Panc1 (cell line): ENCODE results near the gene IPO13. TPM values are rescaled to one million over a fixed set of nuclear protein-coding genes. Genes with fewer than 3 reads are reported as not detected.

Experiments used
- ATAC-seq: fragments of 200-7000 bp; cut with Tn5 transposase; 2 replicates; pipeline ENCODE4 v1.9.1; 2020; ENCODE audit warnings: mild to moderate bottlenecking, moderate library complexity
- BruUV-seq: library from RNA; stranded (reverse); fragments of 400-500 nt; replicated peaks from 2 replicates; lab custom pipeline; 2021; lab: Mats Ljungman, UMichigan
- CTCF ChIA-PET: fragments of 300-600 bp; sonication (Branson Sonifier 250); formaldehyde crosslinking; loops from one replicate; lab custom pipeline; 2022; ENCODE audit warnings: antibody characterized with exemption; lab: Charles Lee
- POLR2A ChIA-PET: fragments of 300-600 bp; sonication (Branson Sonifier 250); formaldehyde crosslinking; loops from one replicate; lab custom pipeline; 2022; ENCODE audit warnings: antibody characterized with exemption; lab: Charles Lee
- DNase-seq: peaks from one replicate; pipeline ENCODE4 v3.0.0-alpha.2; 2010; ENCODE audit warnings: low read depth, low spot score
- H3K27ac ChIP-seq: 2 replicates; pipeline ENCODE4 v1.5.1; 2011; ENCODE audit warnings: mild to moderate bottlenecking, low read length, inconsistent platforms
- H3K27me3 ChIP-seq: fragments of 200-500 bp; sonication (Bioruptor generic); 2 replicates; pipeline ENCODE4 v1.6.0; 2014; ENCODE audit warnings: low read length, inconsistent platforms; ENCODE audit not compliant: control insufficient read depth, insufficient read depth
- H3K36me3 ChIP-seq: fragments of 200-500 bp; sonication (Bioruptor generic); 2 replicates; pipeline ENCODE4 v1.5.1; 2014; ENCODE audit warnings: inconsistent platforms, mild to moderate bottlenecking, low read length, moderate library complexity; ENCODE audit not compliant: control insufficient read depth, insufficient read depth
- H3K4me1 ChIP-seq: 2 replicates; pipeline ENCODE4 v1.5.1; 2011; ENCODE audit warnings: inconsistent platforms, mild to moderate bottlenecking, low read length, moderate library complexity; ENCODE audit not compliant: control insufficient read depth, insufficient read depth
- H3K4me3 ChIP-seq, 2 experiments: 2 replicates each; pipeline ENCODE4 v1.5.1; 2011 to 2012; ENCODE audit warnings: low read depth in 2 of 2, low read length in 2 of 2, mild to moderate bottlenecking in 2 of 2, inconsistent platforms in 1 of 2, moderate library complexity in 1 of 2
- H3K9me3 ChIP-seq: fragments of 200-500 bp; sonication (Bioruptor generic); 2 replicates; pipeline ENCODE4 v1.5.1; 2014; ENCODE audit warnings: low read depth, mild to moderate bottlenecking, inconsistent platforms, low read length, moderate library complexity; ENCODE audit not compliant: control insufficient read depth, insufficient read depth
- POLR2AphosphoS5 ChIP-seq: IDR thresholded peaks from 2 replicates; pipeline ENCODE4 v1.6.1; 2012; ENCODE audit warnings: mild to moderate bottlenecking, low read depth, low read length, moderate library complexity
- SIN3A ChIP-seq: IDR thresholded peaks from 2 replicates; pipeline ENCODE4 v1.6.1; 2012; ENCODE audit warnings: low read depth, mild to moderate bottlenecking, low read length, moderate library complexity, borderline replicate concordance; ENCODE audit not compliant: insufficient read depth
- TCF7L2 ChIP-seq: IDR thresholded peaks from 2 replicates; pipeline ENCODE4 v1.6.1; 2011; ENCODE audit warnings: mild to moderate bottlenecking, low read depth, low read length, inconsistent platforms
- in situ Hi-C: cut with HindIII; loops from 2 replicates; pipeline ENCODE4 v1.10.0; 2016; ENCODE audit warnings: low sequenced_read_pairs, low pct_unique_long_range_greater_than_20kb
- intact Hi-C: fragments of 100-400 bp; cut with micrococcal nuclease; formaldehyde crosslinking; loops from one replicate; pipeline ENCODE4 v1.10.0; 2022; ENCODE audit not compliant: unreplicated experiment
- total RNA-seq: library from RNA; stranded (reverse); gene quantifications from one replicate; pipeline ENCODE4 v1.2.1, GENCODE V29; 2021; ENCODE audit not compliant: unreplicated experiment
- TF ChIP-seq, protein P1 (sequence below), 2 experiments: IDR thresholded peaks; 2 replicates each; pipeline ENCODE4 v1.6.1; 2011 to 2012; ENCODE audit warnings: low read depth in 2 of 2, control low read depth in 1 of 2, low read length in 1 of 2, mild to moderate bottlenecking in 1 of 2, moderate library complexity in 1 of 2; ENCODE audit not compliant: insufficient read depth in 1 of 2
- TF ChIP-seq, protein P2 (sequence below): fragments of 450-650 bp; IDR thresholded peaks from 2 replicates; pipeline ENCODE4 v1.5.1; 2017; ENCODE audit warnings: mild to moderate bottlenecking

IPO13 gene
- total RNA-seq, 1 experiment from 2014 or later: 40.0 TPM

DNA sequence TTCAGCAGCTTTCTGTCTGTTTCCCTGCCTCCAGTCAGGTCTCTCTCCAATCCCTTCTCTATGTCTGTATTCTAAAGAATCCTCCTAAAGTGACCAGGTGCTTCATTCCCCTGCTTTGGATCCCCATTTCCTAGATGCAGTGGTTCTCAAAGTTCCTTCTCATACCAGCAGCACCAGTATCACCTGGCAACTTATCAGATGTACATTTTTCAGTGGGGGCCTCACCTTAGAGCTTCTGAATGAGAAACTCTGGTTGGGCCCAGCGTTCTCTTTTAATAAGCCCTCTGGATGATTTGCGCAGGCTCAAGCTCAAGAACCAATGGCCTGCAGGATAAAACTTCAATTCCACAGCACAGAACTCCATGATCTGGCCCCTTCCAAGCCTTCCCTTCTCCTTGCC lies 38.5 kb upstream of the IPO13 start:
- DNase-seq (no peak), ATAC-seq (no peak)
- Histone ChIP-seq H3K9me3 (no peaks in the 10 kb centered on the region), H3K4me3 (no peak overlapping the region), H3K27ac (no peak overlapping the region), H3K4me1 (no peaks in the 10 kb centered on the region), H3K36me3 (no peaks in the 10 kb centered on the region), H3K27me3 (no peaks in the 10 kb centered on the region)
- in situ Hi-C loops (no loop called here), intact Hi-C loops (no loop called here)
- no TSS peak for BruUV-seq
- TF ChIP-seq POLR2AphosphoS5 (no peak), TCF7L2 (no peak), SIN3A (no peak)
- TF ChIP-seq, protein P1, sequence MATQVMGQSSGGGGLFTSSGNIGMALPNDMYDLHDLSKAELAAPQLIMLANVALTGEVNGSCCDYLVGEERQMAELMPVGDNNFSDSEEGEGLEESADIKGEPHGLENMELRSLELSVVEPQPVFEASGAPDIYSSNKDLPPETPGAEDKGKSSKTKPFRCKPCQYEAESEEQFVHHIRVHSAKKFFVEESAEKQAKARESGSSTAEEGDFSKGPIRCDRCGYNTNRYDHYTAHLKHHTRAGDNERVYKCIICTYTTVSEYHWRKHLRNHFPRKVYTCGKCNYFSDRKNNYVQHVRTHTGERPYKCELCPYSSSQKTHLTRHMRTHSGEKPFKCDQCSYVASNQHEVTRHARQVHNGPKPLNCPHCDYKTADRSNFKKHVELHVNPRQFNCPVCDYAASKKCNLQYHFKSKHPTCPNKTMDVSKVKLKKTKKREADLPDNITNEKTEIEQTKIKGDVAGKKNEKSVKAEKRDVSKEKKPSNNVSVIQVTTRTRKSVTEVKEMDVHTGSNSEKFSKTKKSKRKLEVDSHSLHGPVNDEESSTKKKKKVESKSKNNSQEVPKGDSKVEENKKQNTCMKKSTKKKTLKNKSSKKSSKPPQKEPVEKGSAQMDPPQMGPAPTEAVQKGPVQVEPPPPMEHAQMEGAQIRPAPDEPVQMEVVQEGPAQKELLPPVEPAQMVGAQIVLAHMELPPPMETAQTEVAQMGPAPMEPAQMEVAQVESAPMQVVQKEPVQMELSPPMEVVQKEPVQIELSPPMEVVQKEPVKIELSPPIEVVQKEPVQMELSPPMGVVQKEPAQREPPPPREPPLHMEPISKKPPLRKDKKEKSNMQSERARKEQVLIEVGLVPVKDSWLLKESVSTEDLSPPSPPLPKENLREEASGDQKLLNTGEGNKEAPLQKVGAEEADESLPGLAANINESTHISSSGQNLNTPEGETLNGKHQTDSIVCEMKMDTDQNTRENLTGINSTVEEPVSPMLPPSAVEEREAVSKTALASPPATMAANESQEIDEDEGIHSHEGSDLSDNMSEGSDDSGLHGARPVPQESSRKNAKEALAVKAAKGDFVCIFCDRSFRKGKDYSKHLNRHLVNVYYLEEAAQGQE (IDR thresholded peaks at IDR 0.05; ENCODE audit: insufficient read depth in 1 of 2, low read depth in 2 of 2, low read length in 1 of 2): no peak
- TF ChIP-seq, protein P2, sequence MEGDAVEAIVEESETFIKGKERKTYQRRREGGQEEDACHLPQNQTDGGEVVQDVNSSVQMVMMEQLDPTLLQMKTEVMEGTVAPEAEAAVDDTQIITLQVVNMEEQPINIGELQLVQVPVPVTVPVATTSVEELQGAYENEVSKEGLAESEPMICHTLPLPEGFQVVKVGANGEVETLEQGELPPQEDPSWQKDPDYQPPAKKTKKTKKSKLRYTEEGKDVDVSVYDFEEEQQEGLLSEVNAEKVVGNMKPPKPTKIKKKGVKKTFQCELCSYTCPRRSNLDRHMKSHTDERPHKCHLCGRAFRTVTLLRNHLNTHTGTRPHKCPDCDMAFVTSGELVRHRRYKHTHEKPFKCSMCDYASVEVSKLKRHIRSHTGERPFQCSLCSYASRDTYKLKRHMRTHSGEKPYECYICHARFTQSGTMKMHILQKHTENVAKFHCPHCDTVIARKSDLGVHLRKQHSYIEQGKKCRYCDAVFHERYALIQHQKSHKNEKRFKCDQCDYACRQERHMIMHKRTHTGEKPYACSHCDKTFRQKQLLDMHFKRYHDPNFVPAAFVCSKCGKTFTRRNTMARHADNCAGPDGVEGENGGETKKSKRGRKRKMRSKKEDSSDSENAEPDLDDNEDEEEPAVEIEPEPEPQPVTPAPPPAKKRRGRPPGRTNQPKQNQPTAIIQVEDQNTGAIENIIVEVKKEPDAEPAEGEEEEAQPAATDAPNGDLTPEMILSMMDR: no peak
- ChIA-PET POLR2A (no interaction called here), CTCF (interaction anchor here (0.7 to 1.0 kb wide), 2 partner anchors 145 to 378 kb away, joined by 3 to 10 read pairs; no protein-coding TSS in a partner anchor)

DNA sequence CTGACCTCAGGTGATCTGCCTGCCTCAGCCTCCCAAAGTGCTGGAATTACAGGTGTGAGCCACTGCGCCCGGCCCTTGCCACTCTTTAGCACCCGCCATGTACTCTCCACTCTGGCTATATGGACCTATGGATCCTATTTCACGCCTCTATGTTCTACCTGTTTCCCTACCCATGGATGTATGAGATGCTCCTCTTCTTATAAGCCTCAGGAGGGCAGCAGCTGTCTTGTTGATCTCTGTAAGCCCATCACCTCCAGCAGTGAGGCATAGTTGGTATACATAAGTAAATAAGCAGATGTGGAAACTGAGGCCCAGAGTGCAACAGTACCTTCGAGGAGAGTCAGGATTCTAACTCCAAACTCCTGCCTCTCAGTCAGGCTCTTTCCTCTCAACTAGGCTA lies 37.9 kb upstream of the IPO13 start:
- in situ Hi-C loops (no loop called here), intact Hi-C loops (no loop called here)
- no peak for DNase-seq
- Histone ChIP-seq H3K4me3 (no peak overlapping the region), H3K27me3 (no peaks in the 10 kb centered on the region), H3K36me3 (no peaks in the 10 kb centered on the region), H3K27ac (no peak overlapping the region), H3K4me1 (no peaks in the 10 kb centered on the region), H3K9me3 (no peaks in the 10 kb centered on the region)
- no peak for TF ChIP-seq TCF7L2
- TF ChIP-seq, protein P1 (IDR thresholded peaks at IDR 0.05; ENCODE audit: insufficient read depth in 1 of 2, low read depth in 2 of 2, low read length in 1 of 2): no peak
- no TSS peak for BruUV-seq
- POLR2A ChIA-PET: no interaction called here
- no peak for ATAC-seq
- CTCF ChIA-PET: interaction anchor here (0.7 to 1.0 kb wide), 2 partner anchors 146 to 379 kb away, joined by 3 to 10 read pairs; no protein-coding TSS in a partner anchor
